ENCODE measurements around the gene XRCC5. TPM values are rescaled to one million over a fixed set of nuclear protein-coding genes. Genes with fewer than 3 reads are reported as not detected.

XRCC5 gene
- total RNA-seq, 1 donor from 2014 or later: 807 TPM

GRCh38 chr2:216156822-216157221 lies 47.7 kb downstream of the XRCC5 start:
- TF ChIP-seq EZH2 (IDR thresholded peaks at IDR 0.05): no peak
- no peak for TF ChIP-seq EZH2phosphoT487 (IDR thresholded peaks at IDR 0.05)
- TF ChIP-seq CTCF (IDR thresholded peaks at IDR 0.05): no peak
- Histone ChIP-seq H3K27me3 (no peaks in the 10 kb centered on the region), H2AFZ (replicated peaks) (no peak overlapping the region), H4K20me1 (ENCODE audit: low read depth) (peaks cover 84% of the 10 kb centered on the region), H3K4me3 (no peak overlapping the region), H3K36me3 (peaks cover 43% of the 10 kb centered on the region), H3F3A (ENCODE audit: low read depth) (peaks cover 51% of the 10 kb centered on the region), H3K9ac (no peak overlapping the region), H3K9me3 (ENCODE audit: low read depth) (no peaks in the 10 kb centered on the region), H3K4me2 (no peak overlapping the region), H3K79me2 (ENCODE audit: low read depth) (peaks cover 96% of the 10 kb centered on the region), H3K27ac (peak overlapping the region; percentile 56), H3K4me1 (peaks cover 12% of the 10 kb centered on the region)
- Mint-ChIP-seq H3K4me3 (no peak overlapping the region), H3K9me3 (no peaks in the 10 kb centered on the region), H3K27me3 (ENCODE audit: insufficient read depth, low read depth) (peaks cover 2% of the 10 kb centered on the region), H3K4me1 (peaks cover 5% of the 10 kb centered on the region), H3K36me3 (peaks cover 43% of the 10 kb centered on the region), H3K27ac (peak overlapping the region; percentile 9)
- DNase-seq (ENCODE audit: low spot score): no peak

- H3K36me3 Mint-ChIP-seq: peaks cover 52% of the 10 kb centered on the region
- Histone ChIP-seq H3F3A (ENCODE audit: low read depth) (peaks cover 45% of the 10 kb centered on the region), H3K4me1 (no peaks in the 10 kb centered on the region), H3K79me2 (ENCODE audit: low read depth) (peaks cover 87% of the 10 kb centered on the region), H3K9ac (no peak overlapping the region), H3K27ac (peak overlapping the region; percentile 2), H3K36me3 (peaks cover 51% of the 10 kb centered on the region), H3K4me2 (no peak overlapping the region), H3K27me3 (no peaks in the 10 kb centered on the region), H2AFZ (replicated peaks) (no peak overlapping the region), H4K20me1 (ENCODE audit: low read depth) (peaks cover 74% of the 10 kb centered on the region), H3K9me3 (ENCODE audit: low read depth) (no peaks in the 10 kb centered on the region), H3K4me3 (no peak overlapping the region)
- peaks cover 2% of the 10 kb centered on the region for H3K27me3 Mint-ChIP-seq (ENCODE audit: insufficient read depth, low read depth)
- H3K27ac Mint-ChIP-seq: no peak overlapping the region
- TF ChIP-seq EZH2phosphoT487 (IDR thresholded peaks at IDR 0.05): no peak
- TF ChIP-seq CTCF (IDR thresholded peaks at IDR 0.05): no peak
- no peak for TF ChIP-seq EZH2 (IDR thresholded peaks at IDR 0.05)
- H3K9me3 Mint-ChIP-seq: no peaks in the 10 kb centered on the region
- no peak overlapping the region for H3K4me3 Mint-ChIP-seq
- DNase-seq (ENCODE audit: low spot score): no peak
- H3K4me1 Mint-ChIP-seq: peaks cover 5% of the 10 kb centered on the region
Measured at GRCh38 chr2:216159144-216159543, 50.0 kb downstream of the XRCC5 start.

GRCh38 chr2:216159646-216160045 lies 50.5 kb downstream of the XRCC5 start:
- Histone ChIP-seq H3K4me1 (no peaks in the 10 kb centered on the region), H3K9ac (no peak overlapping the region), H3K36me3 (peaks cover 47% of the 10 kb centered on the region), H2AFZ (replicated peaks) (no peak overlapping the region), H3K9me3 (ENCODE audit: low read depth) (no peaks in the 10 kb centered on the region), H3K27me3 (no peaks in the 10 kb centered on the region), H3K4me2 (no peak overlapping the region), H4K20me1 (ENCODE audit: low read depth) (peaks cover 74% of the 10 kb centered on the region), H3K79me2 (ENCODE audit: low read depth) (peaks cover 87% of the 10 kb centered on the region), H3F3A (ENCODE audit: low read depth) (peaks cover 45% of the 10 kb centered on the region), H3K27ac (peak overlapping the region; percentile 2), H3K4me3 (no peak overlapping the region)
- no peaks in the 10 kb centered on the region for H3K9me3 Mint-ChIP-seq
- TF ChIP-seq EZH2phosphoT487 (IDR thresholded peaks at IDR 0.05): no peak
- no peak for TF ChIP-seq EZH2 (IDR thresholded peaks at IDR 0.05)
- no peak for TF ChIP-seq CTCF (IDR thresholded peaks at IDR 0.05)
- DNase-seq (ENCODE audit: low spot score): no peak
- no peak overlapping the region for H3K4me3 Mint-ChIP-seq
- no peak overlapping the region for H3K27ac Mint-ChIP-seq
- H3K36me3 Mint-ChIP-seq: peaks cover 56% of the 10 kb centered on the region
- peaks cover 2% of the 10 kb centered on the region for H3K27me3 Mint-ChIP-seq (ENCODE audit: insufficient read depth, low read depth)
- H3K4me1 Mint-ChIP-seq: peaks cover 5% of the 10 kb centered on the region

Data from neural progenitor cell (in vitro differentiated cells).